BLaER1 (cell line): ENCODE data around the gene GOLGA7B.

Source experiments
- H3K27ac ChIP-seq: shearing (Covaris generic); formaldehyde crosslinking; 2 replicates; pipeline ENCODE4 v1.8.1; 2022
- H3K27me3 ChIP-seq: shearing (Covaris generic); formaldehyde crosslinking; 2 replicates; pipeline ENCODE4 v1.8.1; 2022
- H3K36me3 ChIP-seq: shearing (Covaris generic); formaldehyde crosslinking; 2 replicates; pipeline ENCODE4 v1.8.1; 2022
- H3K4me1 ChIP-seq: shearing (Covaris generic); formaldehyde crosslinking; 2 replicates; pipeline ENCODE4 v1.8.1; 2022
- H3K4me2 ChIP-seq: shearing (Covaris generic); formaldehyde crosslinking; 2 replicates; pipeline ENCODE4 v1.8.1; 2022
- H3K4me3 ChIP-seq: shearing (Covaris generic); formaldehyde crosslinking; 2 replicates; pipeline ENCODE4 v1.8.1; 2022
- H3K9ac ChIP-seq: shearing (Covaris generic); formaldehyde crosslinking; 2 replicates; pipeline ENCODE4 v1.8.1; 2022
- H3K9me3 ChIP-seq: shearing (Covaris generic); formaldehyde crosslinking; 2 replicates; pipeline ENCODE4 v1.8.1; 2022
- H4K20me1 ChIP-seq: shearing (Covaris generic); formaldehyde crosslinking; 2 replicates; pipeline ENCODE4 v1.8.1; 2022
- Cebpa-rat ChIP-seq: shearing (Covaris generic); IDR thresholded peaks from 2 replicates; pipeline ENCODE4 v1.8.1; 2022

Gene GOLGA7B

DNA sequence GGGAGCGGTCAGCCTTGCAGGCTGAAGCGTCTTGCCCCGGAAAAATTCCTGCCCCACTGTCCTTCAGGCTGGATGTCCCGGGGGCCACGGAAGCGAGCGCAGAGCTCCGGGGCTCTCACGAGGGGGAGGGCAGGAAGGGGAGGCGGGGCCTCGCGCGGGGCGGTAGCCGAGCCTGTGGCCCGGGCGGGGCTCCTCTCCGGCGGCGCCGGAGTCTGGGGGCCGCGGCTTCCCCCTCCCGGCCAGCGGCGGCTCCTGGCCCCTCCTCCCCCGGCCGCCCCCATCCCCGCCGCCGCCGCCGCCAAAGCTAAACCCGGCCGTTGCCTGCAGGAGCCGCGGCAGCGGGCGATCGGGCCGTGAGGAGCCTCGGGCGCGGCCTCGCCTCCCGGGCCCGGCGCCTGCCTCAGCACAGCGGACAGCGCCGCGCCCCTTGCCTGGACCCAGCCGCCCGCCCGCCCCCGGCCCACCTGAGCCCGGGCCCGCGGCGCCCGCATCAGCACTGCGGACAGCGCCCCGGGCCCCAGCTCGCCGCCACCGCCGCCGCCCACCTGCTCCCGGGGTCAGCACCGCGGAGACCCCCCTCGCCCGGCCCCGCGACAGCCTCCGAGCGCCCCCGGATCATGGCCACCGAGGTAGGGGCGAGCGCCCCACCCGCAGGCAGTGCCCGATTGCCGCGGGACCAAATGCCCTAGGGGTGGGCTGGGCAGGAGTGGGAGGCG lies at the start of gene GOLGA7B:
Gene GOLGA7B, plus strand, starts transcription at position 157 of the 716 bp plus-strand sequence. Its CDS starts 461 bp downstream, at position 618.
- Histone ChIP-seq H3K27me3 (peaks cover 13% of the 10 kb centered on the region), H4K20me1 (peaks cover 30% of the 10 kb centered on the region; the same call in 1 of the 2 replicates), H3K4me2 (peak within 1 kb of the TSS; percentile 80), H3K4me3 (peak within 1 kb of the TSS; percentile 65), H3K4me1 (peaks cover 32% of the 10 kb centered on the region), H3K36me3 (no peaks in the 10 kb centered on the region), H3K27ac (no peak within 1 kb of the TSS), H3K9me3 (no peaks in the 10 kb centered on the region), H3K9ac (no peak within 1 kb of the TSS)
- TF ChIP-seq Cebpa-rat, result no peak

DNA sequence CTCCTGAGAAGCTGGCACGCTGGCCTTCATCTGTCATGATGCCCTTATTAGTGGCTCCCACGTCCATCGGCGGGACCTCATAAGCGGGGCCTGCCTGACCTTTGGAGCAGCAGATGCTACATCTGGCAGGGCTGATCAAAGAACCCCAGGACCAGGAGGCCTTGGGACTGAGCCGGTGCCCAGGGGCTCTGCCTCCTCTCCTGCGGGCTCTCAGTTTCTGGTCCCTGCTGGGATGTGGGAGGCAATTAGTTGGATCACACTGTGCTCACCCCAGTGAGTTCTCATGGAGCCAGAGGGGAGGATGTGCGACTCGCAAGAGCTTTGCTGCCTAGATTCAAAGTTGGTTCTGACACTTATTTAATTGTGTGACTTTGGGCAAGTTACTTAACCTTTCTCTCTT lies 49.2 kb upstream of the GOLGA7B start:
- no peaks in the 10 kb centered on the region for H3K36me3 ChIP-seq
- H3K4me2 ChIP-seq, result no peak overlapping the region
- H3K4me1 ChIP-seq, result peaks cover 7% of the 10 kb centered on the region
- no peaks in the 10 kb centered on the region for H4K20me1 ChIP-seq
- no peaks in the 10 kb centered on the region for H3K27me3 ChIP-seq
- peaks cover 15% of the 10 kb centered on the region for H3K9me3 ChIP-seq
- no peak for TF ChIP-seq Cebpa-rat
- no peak overlapping the region for H3K9ac ChIP-seq
- no peak overlapping the region for H3K27ac ChIP-seq
- H3K4me3 ChIP-seq, result no peak overlapping the region

DNA sequence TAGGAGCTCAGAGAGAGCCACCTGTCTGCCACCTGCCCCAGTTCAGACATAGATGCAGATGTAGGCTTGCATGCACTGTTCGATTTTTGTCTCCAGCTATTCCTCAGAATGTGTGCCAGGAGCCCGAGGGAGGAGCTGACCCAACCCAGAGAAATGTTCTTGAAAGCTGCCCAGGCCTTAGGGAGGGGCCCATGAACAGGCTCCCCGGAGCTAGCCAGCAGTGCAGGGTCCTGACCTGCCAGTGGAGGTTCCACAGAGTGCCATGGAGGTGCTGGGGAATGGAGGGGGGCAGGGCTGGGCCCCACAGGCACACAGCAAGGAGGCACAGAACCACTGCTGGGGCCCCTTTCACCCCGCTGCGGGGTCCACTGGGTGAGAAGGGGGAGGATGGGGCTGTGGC lies 48.2 kb upstream of the GOLGA7B start:
- no peak overlapping the region for H3K9ac ChIP-seq
- no peak overlapping the region for H3K4me3 ChIP-seq
- no peaks in the 10 kb centered on the region for H4K20me1 ChIP-seq
- peaks cover 5% of the 10 kb centered on the region for H3K4me1 ChIP-seq
- TF ChIP-seq Cebpa-rat, result no peak
- H3K36me3 ChIP-seq, result no peaks in the 10 kb centered on the region
- H3K9me3 ChIP-seq, result peaks cover 15% of the 10 kb centered on the region
- no peaks in the 10 kb centered on the region for H3K27me3 ChIP-seq
- H3K4me2 ChIP-seq, result no peak overlapping the region
- no peak overlapping the region for H3K27ac ChIP-seq

DNA sequence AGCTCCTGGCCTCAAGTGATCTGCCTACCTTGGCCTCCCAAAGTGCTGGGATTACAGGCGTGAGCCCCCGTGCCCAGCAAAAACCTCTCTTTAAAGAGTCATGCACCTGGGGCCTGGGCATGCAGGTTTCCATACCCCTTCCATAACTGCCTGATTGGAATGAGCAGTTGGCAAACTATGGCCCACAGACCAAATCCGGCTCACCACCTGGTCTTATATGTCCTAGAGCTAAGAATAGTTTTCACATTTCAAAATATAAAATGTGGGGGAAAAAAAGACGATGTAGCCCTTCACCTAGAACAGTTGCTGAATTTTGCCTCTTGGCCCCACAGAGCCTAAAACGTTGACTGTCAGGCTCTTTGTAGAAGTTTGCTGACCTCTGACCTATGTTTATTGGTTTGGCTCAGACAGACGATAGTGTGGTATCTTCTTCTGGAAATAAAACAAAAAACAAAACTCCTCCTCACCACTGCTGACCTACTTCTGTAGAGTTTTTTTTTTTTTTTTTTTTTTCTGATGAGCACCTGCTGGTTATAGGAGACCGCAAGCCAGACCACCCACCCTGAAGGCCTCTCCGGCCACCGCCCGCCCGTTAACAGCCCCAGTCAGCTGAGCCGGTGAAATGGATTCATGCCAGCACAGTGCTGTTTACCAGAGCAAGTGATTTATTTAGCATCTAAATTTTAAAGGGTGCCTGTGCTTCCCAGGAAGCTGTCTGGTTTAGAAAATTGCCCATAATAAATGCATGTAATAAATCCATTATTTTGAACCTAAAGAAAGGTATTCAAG lies 44.4 kb upstream of the GOLGA7B start:
- Histone ChIP-seq H3K36me3 (no peaks in the 10 kb centered on the region), H3K4me2 (no peak overlapping the region), H3K9me3 (no peaks in the 10 kb centered on the region), H4K20me1 (no peaks in the 10 kb centered on the region), H3K4me3 (no peak overlapping the region), H3K4me1 (no peaks in the 10 kb centered on the region), H3K27ac (no peak overlapping the region), H3K9ac (no peak overlapping the region), H3K27me3 (no peaks in the 10 kb centered on the region)
- TF ChIP-seq Cebpa-rat, result no peak

DNA sequence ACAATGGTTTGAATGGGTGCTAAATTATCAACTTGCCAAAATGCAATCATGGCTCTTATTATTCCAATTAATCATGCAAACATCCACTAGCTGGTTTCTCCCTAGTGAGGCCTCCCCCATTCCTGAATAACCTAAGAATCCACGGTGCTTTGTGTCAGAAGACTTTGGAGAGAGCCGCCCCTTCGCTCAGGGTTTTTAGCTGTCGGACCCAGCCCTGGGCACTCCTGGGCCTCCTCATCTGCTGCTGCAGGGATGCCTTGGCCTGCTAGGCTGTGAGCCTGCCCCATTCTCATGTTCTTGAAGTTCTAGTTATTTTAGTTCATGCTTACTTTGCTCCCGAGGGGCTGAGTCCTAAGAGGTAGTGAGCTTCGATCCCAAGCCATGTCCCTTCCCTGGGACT lies 43.7 kb upstream of the GOLGA7B start:
- no peak overlapping the region for H3K4me2 ChIP-seq
- H3K36me3 ChIP-seq, result no peaks in the 10 kb centered on the region
- H4K20me1 ChIP-seq, result no peaks in the 10 kb centered on the region
- H3K9ac ChIP-seq, result no peak overlapping the region
- TF ChIP-seq Cebpa-rat, result no peak
- H3K4me1 ChIP-seq, result no peaks in the 10 kb centered on the region
- H3K4me3 ChIP-seq, result no peak overlapping the region
- H3K27me3 ChIP-seq, result no peaks in the 10 kb centered on the region
- H3K27ac ChIP-seq, result no peak overlapping the region
- no peaks in the 10 kb centered on the region for H3K9me3 ChIP-seq

DNA sequence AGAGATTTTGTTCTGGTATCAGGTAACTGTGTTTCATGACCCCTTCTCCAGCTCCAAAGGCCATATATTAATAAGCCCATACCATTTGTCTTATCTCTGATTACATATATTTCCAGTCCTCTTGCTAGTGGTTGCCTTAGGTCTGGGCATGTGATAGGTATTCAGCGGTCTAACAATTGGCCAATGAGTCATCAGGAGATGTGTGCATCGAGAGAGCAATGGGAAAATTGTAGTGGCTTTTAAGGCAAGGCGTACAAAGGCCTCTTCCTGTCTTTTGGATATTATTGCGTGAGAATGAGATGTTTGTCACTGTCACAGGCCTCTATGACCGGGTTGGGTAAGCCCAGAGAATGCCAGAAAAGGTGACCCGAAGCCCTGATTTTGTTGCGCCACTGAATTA lies 39.2 kb upstream of the GOLGA7B start:
- H3K4me2 ChIP-seq, result no peak overlapping the region
- H3K4me1 ChIP-seq, result 0 out of 2 replicates have a peak, but pooled peaks cover 4% of the 10 kb centered on the region
- no peaks in the 10 kb centered on the region for H4K20me1 ChIP-seq
- no peak overlapping the region for H3K27ac ChIP-seq
- no peaks in the 10 kb centered on the region for H3K9me3 ChIP-seq
- H3K36me3 ChIP-seq, result no peaks in the 10 kb centered on the region
- TF ChIP-seq Cebpa-rat, result no peak
- H3K9ac ChIP-seq, result no peak overlapping the region
- H3K4me3 ChIP-seq, result no peak overlapping the region
- no peaks in the 10 kb centered on the region for H3K27me3 ChIP-seq

DNA sequence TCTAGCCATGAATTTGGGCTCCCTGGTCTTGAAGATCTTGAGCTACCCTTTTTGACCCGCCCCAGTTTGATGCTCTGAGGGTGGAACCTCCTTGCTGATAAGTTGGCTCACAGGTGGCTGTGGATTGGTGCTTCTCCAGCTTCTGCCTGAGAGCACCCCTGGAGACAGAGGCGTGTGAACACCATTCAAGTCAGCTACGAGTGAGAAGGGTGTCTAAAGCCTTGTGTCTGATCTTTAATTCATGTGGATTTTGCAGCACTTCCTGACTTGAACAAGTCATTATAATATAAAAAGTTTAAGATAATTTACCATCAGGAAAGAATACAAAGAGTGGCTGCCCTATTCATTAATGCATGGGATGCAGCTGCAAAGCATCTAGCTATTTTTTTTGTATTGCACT lies 37.7 kb upstream of the GOLGA7B start:
- Histone ChIP-seq H3K9ac (no peak overlapping the region), H3K36me3 (no peaks in the 10 kb centered on the region), H3K4me3 (no peak overlapping the region), H3K27ac (no peak overlapping the region), H3K4me1 (peaks cover 7% of the 10 kb centered on the region), H3K9me3 (no peaks in the 10 kb centered on the region), H4K20me1 (no peaks in the 10 kb centered on the region), H3K4me2 (no peak overlapping the region), H3K27me3 (no peaks in the 10 kb centered on the region)
- TF ChIP-seq Cebpa-rat, result no peak

DNA sequence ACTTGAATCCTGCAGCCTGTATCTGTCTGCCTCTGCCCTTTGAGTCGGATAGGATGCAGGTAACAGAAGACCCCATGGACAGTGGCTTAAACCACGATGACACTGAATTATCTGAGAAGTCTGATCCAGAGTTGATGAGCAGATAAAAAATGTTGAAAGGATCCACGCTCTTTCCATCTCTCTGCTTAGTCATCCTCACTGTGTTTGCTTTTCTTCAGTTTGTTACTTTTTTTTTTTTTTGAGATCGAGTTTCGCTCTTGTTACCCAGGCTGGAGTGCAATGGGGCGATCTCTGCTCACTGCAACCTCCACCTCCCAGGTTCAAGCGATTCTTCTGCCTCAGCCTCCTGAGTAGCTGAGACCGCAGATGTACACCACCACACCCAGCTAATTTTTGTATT lies 36.9 kb upstream of the GOLGA7B start:
- H3K9ac ChIP-seq, result no peak overlapping the region
- no peak overlapping the region for H3K4me3 ChIP-seq
- no peaks in the 10 kb centered on the region for H3K36me3 ChIP-seq
- H3K4me2 ChIP-seq, result no peak overlapping the region
- no peak overlapping the region for H3K27ac ChIP-seq
- H3K4me1 ChIP-seq, result peaks cover 11% of the 10 kb centered on the region
- H4K20me1 ChIP-seq, result no peaks in the 10 kb centered on the region
- H3K9me3 ChIP-seq, result no peaks in the 10 kb centered on the region
- TF ChIP-seq Cebpa-rat, result no peak
- no peaks in the 10 kb centered on the region for H3K27me3 ChIP-seq

DNA sequence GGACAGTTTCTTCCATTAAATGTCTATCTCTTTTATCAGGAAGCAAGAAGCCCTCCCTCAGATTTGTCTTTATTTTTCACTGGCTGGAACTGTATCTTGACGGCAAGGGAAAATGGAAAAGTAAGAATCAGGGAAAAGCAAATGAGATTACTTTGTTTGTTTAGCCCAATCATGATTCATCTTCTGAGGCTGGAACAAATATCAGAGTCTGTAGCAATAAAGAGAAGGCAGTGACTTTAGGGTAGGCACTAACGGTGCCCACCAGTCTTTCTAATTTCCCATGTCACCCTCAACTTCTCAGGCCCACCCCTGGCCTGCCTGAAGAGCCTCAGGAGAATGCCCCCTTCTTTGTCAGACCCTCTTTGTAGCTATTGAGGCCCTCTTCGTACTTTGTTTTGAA lies 36.3 kb upstream of the GOLGA7B start:
- Histone ChIP-seq H3K27ac (no peak overlapping the region), H3K4me1 (peaks cover 11% of the 10 kb centered on the region), H4K20me1 (no peaks in the 10 kb centered on the region), H3K27me3 (no peaks in the 10 kb centered on the region), H3K9ac (no peak overlapping the region), H3K9me3 (no peaks in the 10 kb centered on the region), H3K4me3 (no peak overlapping the region), H3K36me3 (no peaks in the 10 kb centered on the region), H3K4me2 (no peak overlapping the region)
- no peak for TF ChIP-seq Cebpa-rat

DNA sequence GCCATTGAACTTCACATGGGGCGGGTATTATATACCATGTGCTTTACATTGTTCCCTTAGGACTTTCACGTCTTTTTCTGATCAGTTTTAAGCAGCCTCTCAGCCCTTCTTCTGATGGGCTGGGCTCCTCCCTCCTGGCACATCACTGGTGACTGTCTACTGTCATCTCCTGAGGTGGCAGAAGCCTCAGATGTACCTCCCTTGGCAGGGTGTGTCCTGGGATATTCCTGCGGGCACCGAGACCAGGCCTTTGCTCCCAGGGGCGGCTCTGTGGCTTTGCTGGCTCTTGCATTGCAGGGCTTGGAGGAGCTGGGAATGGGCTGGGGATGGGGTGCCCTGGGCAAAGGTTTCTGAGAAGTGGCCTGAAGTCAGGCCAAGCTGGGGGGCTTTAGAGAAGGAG lies 34.6 kb upstream of the GOLGA7B start:
- no peak overlapping the region for H3K4me3 ChIP-seq
- no peak overlapping the region for H3K9ac ChIP-seq
- no peak overlapping the region for H3K4me2 ChIP-seq
- H3K27me3 ChIP-seq, result no peaks in the 10 kb centered on the region
- H3K36me3 ChIP-seq, result no peaks in the 10 kb centered on the region
- no peaks in the 10 kb centered on the region for H3K9me3 ChIP-seq
- TF ChIP-seq Cebpa-rat, result no peak
- H4K20me1 ChIP-seq, result no peaks in the 10 kb centered on the region
- H3K27ac ChIP-seq, result no peak overlapping the region
- peaks cover 11% of the 10 kb centered on the region for H3K4me1 ChIP-seq
